DMS 273 (cell line): Measurements from ENCODE around the gene THBS2.
"Not testable (repeated sequence)": the region's sequence is repeated elsewhere in the genome, so short reads cannot be mapped to it uniquely, and the experiment has no call there.

ENCODE experiments used
- DNase-seq: peaks from one replicate; lab custom pipeline; 2025; ENCODE audit not compliant: unreplicated experiment; lab: John Stamatoyannopoulos, UW

Gene THBS2

DNA sequence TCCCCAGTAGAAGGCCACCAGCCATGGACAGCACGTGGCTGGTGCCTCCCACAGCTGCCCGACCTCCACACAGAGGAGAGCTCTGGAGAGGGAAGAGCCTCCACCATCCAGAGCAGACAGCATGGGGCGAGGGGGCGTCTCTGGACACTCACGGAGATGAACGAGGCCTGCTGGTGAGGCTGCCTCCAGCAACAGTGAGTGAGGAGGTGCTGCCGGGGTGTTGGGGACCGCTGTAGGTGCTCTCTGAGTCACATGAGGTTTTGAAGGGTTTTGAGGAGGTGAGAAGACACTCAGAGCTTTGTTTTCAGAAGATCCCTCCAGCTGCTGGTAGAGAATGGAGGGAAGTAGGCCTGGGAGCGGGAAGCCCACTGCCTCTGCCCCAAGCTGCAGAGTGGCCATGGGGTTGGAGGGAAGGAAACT, 65.6 kb downstream of the THBS2 start:
- DNase-seq = no peak

DNA sequence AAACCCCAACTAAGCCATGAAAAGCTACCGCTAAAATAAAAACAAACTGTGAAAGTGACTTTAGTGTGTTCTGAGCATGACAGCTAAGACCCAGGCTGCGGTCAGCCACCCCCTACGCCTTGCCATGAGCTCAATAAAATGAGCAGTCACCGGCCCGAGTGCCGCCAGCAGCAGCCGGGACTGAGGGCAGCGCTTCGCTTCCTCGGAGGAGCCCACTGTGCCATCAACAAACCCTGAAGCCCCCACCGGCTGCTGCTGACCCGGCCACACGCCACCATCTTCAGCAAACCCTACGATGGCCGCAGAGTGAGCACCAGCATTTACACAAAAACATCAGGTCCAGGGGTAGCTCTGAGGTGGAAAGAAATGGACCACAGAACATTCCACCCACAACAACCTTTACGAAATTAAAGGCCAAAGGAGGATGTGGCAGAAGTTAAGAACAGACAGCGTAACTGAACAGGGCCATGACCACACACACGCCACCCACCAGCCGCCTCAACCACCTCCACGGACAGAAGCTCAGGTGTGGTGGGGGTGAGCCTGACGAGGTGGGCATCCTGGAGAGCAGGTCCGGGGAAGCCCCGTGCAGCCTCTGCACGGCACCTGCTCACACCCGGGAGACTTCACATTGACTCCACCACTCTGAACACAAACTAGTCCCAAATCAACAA, 67.0 kb downstream of the THBS2 start:
- DNase-seq = no peak

DNA sequence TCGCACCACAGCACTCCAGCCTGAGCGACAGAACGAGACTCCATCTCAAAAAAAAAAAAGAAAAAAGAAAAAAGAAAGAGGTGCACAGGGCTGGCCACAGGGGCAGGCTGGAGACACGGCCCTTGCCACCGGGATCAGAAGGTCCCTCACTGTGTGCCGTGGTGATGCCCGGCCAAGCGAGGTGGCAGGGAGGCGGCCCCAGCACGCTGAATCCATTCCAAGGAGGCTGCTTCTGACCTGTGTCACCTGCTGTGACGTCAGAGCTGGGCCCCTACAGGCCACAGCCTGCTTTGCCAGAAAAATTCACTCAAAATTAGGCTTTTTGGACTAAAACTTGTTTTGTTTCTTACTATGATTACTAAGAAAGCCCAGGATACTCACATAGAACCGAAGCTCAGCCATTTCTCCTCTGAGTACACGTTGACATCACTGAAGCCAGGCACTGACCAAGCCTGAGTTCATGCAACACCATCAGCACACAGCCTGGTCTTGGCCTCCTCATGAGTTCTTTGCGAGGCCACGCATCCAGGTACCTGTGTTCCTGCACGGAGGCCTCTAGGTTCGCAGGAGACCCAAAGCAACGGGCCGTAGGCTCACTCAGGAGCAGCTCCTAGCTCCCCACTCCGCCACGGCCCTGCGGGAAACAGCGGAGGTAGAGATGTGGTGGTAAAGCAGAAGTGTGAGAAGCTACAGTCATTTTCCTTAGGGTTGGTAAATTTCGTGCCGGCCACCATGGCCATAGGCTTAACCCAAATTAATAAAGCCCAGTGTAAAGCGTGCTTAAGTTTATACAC, 67.8 kb downstream of the THBS2 start:
- no peak for DNase-seq

DNA sequence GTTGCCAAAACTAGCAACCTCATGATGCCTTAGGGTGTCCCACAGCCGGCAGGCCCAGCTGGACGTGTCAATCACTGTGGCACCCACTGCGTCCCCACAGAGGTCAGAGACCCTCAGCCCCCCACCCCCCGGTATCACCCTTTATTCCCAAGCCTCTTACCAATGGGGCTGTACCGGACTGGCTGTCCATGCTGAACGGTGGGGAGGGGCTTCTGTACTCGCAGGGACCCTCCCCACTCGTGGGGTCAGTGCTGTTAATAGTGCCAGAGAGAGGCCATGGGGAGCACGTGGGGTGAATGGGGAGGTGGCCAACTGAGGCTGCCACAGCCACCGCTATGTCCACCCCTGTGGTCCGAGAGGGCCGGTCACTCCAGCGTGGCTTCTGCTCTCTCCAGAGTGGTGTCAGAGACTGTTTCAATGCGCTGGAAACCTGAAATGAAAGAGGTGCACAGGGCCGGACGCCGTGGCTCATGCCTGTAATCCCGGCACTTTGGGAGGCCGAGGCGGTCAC, 68.6 kb downstream of the THBS2 start:
- no peak for DNase-seq

DNA sequence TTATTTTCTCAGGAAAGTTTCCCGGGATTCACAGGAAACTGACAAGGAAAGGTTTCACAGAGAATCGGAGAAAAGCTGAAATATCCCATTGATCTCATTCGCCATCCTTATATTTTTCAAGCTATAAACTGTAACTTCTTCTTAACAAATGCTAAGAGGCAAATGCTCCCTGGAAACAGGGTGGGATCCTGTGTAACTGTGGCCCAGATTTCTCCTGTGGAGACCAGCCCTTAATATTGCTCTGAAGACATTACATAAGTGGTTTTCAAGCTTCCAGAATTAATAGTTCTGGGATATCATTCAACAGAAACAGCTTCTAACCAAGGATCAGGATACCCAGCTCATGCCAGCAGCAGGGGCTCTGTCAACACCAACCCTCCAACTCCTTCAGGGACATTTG, 69.2 kb downstream of the THBS2 start:
- no peak for DNase-seq

DNA sequence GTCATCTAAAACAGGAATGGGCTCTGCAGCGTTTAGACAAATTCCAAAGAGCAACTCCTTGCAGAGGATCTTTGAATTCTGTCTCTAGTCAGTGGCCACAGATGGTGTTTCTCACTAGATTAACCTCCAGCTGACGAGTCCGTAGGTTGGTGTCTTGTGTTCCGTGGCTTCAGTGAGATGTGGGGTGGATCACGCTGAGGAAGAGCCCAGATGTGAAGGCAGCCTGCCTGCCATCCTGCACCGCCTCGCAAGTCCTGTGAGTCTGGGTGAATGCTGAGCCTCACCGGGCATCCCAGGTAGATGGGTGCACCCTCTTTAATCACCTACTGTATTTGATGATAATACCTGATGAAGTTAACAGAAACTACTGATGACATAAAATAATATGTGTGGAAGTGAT, 70.4 kb downstream of the THBS2 start:
- DNase-seq = no peak

DNA sequence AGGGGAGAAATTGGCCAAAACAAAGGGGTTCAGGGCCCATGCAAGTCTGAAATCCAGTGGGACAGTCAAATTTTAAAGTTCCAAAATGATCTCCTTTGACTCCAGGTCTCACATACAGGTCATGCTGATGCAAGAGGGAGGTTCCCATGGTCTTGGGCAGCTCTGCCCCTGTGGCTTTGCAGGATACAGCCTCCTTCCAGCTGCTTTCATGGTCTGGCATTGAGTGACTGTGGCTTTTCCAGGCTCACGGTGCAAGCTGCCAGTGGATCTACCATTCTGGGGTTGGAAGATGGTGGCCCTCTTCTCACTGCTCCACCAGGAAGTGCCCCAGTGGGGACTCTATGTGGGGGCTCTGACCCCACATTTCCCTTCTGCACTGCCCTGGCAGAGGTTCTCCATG, 73.8 kb downstream of the THBS2 start:
- not testable (repeated sequence) for DNase-seq

DNA sequence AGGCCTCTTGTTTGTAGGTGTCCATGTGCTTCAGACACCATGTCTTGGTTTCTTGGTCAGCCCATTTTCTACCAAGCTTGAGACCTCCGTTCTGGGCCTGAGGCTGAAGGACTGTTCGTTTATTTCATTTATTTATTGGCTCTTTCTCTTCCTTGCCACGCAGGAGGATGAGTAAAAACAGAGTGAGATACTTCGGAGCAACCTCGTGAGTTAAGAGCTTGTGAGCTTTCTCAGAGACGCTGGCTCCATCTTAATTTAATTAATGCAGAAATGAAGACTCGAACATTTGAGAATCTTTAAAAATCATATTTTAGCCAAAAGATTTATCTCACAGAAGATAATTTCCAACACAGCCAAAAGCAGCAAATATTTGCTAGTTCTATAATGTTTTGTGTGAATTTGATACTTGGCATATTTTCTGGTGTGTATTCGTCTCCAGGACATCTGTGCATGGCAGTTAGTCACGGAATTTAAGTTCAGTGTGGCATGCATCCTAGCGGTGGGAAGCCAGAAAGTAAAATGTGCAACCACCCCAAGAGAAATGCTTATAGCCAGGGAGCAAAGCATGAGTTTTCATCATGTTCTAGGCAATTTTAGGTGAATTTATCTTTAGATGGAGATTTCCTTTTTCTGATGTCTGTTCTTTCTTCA, 76.0 kb downstream of the THBS2 start:
- DNase-seq = no peak

DNA sequence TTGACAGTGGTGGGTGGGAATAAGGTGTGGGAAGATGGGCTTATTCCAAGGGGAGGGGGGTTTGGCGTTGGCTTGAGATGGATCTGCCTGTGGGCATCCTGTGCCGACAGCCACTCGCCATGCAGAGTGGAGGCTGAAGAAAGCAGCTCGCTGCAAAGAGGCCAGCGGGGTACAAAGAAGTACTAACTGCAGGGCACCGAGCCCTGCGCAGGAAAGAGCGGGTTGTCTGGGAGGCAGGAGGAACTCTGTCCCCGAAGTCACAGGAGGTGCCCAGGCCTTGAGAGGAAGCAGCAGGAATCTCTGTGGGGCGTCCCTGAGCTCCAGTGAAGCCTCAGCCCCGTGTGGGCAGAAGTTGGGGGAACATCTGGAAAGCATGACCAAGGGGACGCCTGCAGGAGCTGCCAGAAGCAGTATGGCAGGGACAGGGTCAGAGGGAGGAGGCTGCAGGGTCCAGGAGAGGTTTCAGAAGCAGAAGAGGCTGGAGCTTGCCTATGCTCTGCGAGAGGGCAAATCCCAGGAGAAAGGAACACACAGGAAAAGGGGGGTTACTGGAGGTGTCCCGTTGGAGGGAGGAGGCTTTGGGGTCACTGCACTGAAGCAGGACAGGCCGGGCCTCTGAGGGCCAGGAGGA, 77.2 kb downstream of the THBS2 start:
- no peak for DNase-seq

DNA sequence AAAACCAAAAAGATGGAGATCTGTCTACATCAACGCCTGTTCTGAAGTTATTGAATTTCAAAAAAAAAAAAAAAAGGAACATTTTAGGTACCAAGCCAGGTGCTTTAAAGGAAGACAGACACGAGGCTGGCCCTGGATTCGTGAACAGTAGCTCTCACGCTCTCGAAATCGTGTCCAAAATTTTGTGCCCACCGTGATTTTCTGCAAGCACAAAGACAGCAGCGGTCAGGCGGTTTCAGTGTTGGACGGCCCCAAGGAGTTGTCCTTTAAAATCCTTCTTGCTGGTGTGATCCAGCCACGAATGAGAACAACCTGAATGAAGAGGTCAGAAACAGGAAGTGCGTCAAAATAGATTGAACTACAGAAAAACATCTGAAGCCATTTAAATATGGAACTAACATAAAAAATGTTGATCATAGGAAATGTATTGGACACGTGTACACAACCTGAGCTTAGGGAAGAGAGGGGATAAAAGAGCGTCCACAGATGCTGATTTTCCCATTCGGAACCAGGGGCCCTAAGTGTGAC, 78.2 kb downstream of the THBS2 start:
- no peak for DNase-seq

DNA sequence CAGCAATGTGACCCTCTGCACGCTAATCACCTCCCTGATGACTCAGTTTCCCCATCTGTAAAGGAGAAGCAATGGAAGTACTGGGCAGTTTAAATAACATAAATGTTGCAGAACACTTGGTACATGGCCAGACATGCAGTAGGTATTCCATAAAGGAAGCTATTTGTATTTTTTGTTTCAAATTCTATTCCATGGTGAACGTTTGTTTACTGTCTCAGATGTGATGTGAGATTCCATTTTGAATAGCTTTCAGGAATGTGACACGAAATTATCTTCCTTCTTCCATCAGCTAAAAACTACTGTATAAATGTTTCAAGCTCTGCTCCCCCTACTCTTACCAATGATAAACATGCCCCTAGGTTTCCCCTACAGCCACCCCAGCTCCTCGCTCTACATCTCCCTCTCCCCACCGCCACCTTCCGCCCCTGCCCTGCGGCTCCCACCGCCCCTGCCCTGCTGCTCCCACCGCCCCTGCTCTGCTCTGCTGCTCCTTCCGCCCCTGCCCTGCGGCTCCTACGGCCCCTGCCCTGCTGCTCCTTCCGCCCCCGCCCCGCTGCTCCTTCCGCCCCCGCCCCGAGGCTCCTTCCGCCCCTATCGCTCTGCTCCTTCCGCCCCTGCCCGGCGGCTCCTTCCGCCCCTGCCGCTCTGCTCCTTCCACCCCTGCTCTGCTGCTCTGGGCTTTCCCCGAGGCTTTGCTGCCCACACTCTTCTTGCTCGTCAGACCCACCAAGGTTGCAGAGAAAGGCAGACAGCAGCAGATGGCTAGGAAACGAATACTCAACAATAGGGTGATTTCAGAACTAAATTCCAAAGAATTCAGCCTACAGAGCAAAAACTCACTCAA, 78.9 kb downstream of the THBS2 start:
- no peak for DNase-seq

DNA sequence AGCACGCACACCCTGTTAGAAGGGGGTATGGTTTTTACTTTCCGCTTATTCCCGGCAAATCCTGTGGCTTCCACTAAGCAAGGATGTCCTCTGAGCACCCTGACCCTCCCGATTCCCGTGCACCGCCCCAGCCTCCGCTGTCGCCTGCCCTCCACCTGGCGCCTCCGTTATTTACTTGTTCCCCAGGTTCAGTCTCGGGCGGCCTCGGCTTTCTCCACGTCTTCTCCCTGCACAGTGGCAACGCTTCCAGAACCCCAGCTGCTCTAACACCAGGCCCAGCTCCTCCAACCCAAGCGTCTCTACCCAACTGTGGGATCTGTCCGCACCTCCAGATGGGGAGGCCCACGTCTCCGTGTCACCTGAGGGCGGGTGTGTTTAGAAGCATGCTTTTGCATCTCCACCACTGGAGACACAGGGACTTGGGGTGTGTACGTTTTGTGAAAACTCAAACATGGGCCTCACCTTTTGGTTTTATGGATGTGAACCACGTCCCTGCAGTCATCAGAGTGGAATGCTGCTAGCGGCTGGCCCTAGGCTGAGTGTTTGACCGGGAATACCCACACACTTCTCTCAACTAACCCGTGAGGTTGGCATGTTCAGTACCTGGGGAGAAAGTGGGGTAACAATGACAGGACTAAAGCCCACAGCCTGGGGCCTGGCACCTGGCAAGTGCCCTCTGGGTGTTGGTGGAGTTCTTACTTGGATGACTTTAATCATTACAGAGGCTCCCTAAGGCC, 79.9 kb downstream of the THBS2 start:
- no peak for DNase-seq

DNA sequence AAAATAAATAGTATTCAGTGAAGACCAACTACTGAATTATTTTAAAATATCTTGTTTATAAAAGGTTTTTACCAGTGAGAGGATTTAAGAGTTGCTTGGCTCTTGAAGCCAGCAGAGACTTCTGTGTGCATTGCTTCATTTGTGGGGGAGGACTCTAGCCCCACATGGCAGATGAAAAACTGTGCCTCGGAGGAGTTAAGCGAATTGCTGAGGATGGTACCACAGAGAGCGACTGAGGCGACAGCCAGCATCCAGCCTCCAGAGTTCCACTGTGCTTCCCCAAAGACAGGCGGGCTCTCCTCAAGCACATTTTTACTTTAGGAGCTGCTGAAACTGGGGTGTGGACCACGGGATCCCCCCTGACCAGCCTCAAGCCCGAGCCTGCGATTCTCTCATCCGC, 80.7 kb downstream of the THBS2 start:
- DNase-seq = no peak

DNA sequence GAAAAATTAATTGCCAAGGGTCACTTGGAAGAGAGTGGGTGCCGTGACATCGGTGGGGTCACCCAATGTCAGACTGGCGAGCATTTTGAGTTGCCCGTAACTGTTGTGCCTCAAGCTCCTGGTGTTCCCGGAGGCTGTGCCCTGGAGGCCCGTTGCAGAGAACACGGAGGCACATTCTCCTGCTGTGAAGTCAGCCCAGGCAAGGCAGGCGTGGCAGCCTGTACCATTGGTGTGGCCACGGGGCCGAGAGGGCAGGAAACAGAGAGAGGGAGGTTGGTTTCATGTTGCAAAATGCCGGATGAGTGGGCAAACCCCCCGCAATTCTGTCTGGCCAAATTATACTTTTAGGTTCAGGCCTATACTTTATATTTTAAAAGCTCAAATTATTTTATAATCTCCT, 81.2 kb downstream of the THBS2 start:
- DNase-seq = no peak

DNA sequence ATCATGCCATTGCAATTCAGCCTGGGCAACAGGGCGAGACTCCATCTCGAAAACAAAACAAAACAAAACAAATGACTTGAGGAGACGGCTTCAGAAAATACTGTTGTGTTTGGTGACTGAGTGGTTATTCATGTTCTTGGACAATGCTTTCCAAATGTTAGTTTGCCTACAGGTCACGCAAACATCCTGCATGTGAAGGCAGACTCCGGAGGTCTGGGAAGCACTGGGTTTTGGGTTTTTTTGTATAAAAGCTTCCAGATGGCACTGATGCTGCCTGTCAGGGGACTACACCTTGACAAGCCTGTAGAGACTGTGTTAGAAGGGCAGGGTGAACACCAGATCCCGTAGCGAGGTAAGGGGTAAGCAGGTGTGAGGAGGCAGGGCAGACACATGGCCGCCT, 81.7 kb downstream of the THBS2 start:
- no peak for DNase-seq

DNA sequence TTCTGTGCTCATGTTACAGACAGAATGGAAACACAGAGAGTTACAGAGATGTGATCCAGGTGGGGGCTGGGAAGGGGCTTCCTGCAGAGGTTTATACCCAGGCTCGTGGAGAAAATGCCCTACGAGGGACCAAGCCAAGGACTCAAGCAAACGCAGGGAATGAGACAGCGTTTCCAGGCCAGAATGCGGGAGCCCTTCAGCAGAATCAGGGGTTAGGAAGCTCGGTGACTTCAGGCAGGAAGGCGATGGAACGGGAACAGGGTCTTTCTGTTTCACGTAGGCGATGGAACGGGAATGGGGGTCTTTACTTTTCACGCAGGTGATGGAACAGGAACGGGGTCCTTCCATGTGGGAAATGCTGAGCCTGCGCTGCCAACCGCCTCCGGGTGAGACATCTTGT, 82.6 kb downstream of the THBS2 start:
- no peak for DNase-seq

DNA sequence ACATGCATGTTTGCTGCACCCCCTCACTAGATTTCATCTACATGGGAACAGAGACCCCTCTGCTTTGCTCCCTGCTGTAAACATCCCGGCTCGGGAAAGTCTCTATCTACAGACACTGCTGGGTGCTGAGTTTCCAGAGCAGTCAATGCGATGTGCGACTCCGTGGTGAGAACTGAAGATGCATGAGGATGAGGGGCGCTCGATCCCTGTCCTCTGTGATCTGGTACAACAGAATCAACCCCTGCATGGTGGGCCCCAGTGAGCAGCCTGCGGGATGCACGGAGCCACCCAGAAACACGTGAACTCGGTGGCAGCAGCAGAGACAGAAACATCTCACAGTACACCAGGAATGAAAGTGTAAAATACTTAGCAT, 83.1 kb downstream of the THBS2 start:
- DNase-seq = no peak

DNA sequence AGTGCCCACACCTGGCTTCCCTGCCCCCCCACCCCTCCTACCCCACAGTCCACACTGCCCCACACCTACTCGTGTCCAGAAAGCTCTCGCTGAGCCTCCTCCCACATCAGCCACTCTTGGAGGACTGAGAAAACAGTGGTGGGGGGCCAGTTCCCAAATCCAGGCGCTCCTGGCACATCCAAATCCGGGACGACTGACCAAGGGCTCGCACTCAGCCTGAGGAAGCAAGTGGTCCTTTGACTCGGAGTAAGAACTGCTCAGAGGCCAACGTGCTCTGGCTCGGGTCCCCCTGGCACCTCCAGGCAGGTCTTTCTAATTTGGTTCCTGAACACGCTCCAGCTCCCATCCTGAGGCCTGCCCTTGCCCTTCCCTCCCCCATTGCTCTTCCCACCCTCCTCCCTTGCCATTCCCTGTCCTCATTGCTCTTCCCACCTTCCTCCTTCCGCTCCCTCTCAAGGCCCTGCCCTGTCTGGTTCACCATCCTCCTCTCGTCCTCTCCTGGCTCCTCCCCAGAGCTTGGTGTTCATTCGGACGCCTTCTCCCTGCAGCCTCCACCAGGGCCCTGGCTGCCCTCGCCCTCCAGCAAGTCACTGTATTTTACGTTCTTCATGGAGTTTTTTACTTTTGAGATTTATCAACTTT, 83.6 kb downstream of the THBS2 start:
- DNase-seq = no peak

DNA sequence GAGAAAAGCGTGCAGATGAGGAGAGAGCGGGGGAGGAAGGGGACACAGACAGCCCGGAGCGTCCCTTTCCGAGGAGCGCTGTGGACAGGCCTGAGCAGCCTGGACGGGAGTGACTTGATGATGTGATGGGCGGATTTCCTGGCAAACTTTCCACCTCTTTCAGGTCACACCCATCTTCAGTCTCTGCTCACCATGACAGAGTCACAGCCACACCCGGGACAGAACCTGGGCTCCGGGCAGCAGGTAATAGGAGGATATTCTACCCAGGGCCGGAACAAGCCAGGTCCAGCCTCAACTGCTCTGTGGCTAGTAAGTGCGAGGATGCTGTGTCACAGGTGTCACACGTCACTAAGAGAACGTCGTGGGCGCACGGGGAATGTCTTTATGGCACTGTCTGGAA, 84.3 kb downstream of the THBS2 start:
- no peak for DNase-seq
